NCI-H2029 (cell line): ENCODE results near the gene DDIT3.
"Not testable (repeated sequence)": the region's sequence is repeated elsewhere in the genome, so short reads cannot be mapped to it uniquely, and the experiment has no call there.

Experiments used
- DNase-seq: peaks from one replicate; lab custom pipeline; 2025; lab: John Stamatoyannopoulos, UW

The DDIT3 gene

DNA sequence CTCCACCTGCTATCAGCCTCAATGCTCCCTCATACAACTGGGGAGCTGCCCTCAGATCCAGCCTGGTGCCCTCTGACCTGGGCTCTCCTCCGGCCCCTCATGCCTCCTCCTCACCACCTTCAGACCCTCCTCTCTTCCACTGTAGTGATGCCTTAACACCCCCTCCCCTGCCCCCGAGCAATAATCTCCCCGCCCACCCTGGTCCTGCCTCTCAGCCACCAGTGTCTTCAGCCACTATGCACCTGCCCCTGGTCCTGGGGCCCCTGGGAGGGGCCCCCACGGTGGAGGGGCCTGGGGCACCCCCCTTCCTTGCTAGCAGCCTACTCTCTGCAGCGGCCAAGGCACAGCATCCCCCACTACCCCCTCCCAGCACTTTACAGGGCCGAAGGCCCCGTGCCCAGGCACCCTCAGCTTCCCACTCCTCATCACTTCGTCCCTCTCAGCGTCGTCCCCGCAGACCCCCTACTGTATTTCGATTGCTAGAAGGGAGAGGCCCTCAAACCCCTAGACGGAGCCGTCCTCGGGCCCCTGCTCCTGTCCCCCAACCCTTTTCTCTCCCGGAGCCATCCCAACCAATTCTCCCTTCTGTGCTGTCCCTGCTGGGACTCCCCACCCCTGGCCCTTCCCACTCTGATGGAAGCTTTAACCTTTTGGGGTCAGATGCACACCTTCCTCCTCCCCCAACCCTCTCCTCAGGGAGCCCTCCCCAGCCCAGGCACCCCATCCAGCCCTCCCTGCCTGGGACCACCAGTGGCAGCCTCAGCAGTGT lies 5.5 kb upstream of the DDIT3 start:
- DNase-seq, result no peak

DNA sequence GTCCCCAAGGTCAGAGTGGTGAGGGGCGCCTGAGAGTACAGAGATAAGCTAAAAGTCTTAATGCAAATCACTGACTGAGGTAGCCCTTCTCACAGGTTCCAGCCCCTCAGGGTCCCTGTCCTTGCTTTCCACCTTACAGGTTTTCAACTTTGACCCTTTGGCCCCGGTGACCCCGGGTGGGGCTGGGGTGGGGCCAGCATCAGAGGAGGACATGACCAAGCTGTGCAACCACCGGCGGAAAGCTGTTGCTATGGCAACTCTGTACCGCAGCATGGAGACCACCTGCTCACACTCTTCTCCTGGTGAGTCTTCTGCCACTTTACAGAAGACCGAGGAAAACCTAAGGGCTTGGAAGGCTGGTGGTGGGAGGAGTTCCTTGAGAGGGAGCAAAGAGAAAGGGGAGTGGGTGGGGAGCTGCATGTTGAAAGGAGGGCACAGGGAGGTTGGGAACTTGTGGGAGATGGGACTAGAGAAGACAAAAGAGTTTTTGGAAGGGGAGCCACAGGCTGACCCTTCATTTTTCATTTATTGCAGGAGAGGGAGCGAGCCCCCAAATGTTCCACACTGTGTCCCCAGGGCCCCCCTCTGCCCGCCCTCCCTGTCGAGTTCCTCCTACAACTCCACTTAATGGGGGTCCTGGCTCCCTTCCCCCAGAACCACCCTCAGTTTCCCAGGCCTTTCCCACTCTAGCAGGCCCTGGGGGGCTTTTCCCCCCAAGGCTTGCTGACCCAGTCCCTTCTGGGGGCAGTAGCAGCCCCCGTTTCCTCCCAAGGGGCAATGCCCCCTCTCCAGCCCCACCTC lies 4.7 kb upstream of the DDIT3 start:
- DNase-seq, result no peak

DNA sequence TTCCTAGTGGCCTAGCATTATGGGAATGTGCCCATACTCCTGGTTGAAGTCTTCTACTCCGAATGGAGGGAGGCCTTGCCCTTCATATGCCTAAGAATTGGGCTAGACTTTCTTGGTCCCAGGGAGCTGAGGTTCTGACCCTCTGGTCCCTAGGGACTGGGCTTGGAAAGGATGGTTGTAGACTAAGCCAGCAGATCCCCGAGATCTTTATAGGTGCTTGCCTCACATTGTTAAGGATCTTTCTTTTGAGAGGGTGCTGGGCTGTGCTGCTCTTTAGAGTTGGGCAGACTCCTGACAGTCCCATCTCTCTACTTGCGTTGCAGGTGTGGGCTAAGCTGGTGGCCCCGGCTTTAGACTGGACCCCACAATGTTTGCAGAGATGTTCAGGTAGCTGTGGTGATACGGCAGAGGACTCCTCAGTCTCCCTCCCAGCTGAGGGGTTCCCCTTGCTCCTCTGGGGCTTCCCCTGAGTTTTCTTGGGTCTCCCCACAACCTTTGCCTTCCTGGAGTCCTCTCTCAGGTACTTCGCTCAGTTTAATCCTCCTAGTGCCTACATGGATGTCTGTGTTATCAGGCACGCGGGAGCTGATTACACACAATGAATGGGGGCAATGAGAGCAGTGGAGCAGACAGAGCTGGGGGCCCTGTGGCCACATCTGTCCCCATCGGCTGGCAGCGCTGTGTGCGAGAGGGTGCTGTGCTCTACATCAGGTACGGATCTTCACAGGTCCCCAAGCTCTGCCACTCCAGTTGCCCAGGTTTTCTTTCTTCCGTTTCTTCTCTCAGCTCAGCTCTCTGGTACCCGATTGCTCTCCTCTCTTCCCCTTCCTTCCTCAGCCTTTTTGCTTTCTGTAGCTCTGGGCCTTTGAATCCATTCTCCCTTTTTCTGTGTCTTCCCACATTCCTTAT lies 3.6 kb upstream of the DDIT3 start:
- no peak for DNase-seq

- no peak for DNase-seq
Measured at GRCh38 chr12:57522887-57523705, 2.8 kb upstream of the DDIT3 start.

GRCh38 chr12:57522011-57522886 lies 1.9 kb upstream of the DDIT3 start, which contains the start of gene MBD6:
Gene MBD6 (plus strand): TSS chr12:57522824. CDS start chr12:57524304, 1,480 bp downstream.
- DNase-seq, result peak; percentile 84

- DNase-seq, result no peak
Measured at GRCh38 chr12:57521525-57522010, 1.3 kb upstream of the DDIT3 start.

DNA sequence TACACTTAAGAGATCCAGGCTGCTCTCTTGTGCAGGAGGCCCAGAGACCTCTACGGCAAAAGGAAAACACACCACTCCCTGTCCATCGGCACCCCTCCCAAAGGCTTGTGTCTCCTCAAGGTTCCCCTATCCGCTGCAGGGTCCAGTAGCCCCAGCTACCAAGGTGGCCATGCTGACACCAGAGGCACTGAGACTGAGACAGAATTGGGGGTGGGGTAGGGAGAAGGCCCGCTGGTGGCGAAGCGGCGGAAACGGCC lies 590 bp downstream of the DDIT3 start:
- DNase-seq, result peak; percentile 19

GRCh38 chr12:57518920-57519795 lies 1.2 kb downstream of the DDIT3 start:
- no peak for DNase-seq

GRCh38 chr12:57518176-57518919 lies 2.0 kb downstream of the DDIT3 start:
- DNase-seq, result no peak

- DNase-seq, result not testable (repeated sequence)
Measured at GRCh38 chr12:57517718-57518117, 2.6 kb downstream of the DDIT3 start.

DNA sequence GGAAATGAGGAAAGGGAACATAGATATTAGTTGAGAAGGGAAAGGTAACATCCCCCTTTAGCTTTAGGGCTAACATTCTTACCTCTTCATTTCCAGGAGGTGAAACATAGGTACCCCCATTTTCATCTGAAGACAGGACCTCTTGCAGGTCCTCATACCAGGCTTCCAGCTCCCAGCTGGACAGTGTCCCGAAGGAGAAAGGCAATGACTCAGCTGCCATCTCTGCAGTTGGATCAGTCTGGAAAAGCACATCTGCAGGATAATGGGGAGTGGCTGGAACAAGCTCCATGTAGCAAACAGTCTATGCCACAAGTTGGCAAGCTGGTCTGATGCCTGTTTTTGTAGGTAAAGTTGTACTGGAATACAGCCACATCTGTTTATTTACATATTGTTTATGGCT lies 3.1 kb downstream of the DDIT3 start:
- DNase-seq, result no peak

DNA sequence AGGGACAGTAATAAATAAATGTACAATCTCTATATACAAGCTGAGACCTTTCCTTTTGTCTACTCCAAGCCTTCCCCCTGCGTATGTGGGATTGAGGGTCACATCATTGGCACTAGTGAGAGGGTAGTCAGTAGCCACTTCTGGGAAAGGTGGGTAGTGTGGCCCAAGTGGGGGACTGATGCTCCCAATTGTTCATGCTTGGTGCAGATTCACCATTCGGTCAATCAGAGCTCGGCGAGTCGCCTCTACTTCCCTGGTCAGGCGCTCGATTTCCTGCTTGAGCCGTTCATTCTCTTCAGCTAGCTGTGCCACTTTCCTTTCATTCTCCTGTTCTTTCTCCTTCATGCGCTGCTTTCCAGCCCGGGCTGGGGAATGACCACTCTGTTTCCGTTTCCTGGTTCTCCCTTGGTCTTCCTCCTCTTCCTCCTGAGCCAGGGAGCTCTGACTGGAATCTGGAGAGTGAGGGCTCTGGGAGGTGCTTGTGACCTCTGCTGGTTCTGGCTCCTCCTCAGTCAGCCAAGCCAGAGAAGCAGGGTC lies 3.6 kb downstream of the DDIT3 start:
- no peak for DNase-seq

DNA sequence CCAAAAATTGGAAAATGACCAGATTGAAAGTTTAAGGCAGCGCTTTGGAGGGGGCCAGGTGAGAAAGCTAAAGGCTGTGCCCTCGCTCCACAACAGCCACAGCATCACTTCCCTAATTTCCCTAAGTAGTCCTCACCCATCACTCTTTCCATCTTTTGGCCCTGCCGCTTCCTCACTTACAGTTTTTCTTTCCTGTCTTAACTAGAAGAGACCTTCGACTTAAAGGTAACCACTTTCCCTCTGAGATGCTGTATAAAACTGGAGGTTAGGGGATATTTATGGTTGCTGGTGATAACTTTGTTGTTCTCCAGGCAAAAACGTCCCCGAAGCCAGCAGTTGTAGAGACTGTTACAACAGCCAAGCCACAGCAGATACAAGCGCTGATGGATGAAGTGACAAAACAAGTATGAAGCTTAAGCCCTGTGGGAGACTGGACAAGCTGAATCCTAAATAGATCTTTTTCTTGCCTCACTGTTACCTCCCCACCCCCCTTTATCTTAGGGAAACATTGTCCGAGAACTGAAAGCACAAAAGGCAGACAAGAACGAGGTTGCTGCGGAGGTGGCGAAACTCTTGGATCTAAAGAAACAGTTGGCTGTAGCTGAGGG lies 4.3 kb downstream of the DDIT3 start:
- DNase-seq, result no peak

- DNase-seq, result no peak
Measured at GRCh38 chr12:57515408-57515933, 4.8 kb downstream of the DDIT3 start.

GRCh38 chr12:57514720-57515407 lies 5.5 kb downstream of the DDIT3 start:
- DNase-seq, result no peak

DNA sequence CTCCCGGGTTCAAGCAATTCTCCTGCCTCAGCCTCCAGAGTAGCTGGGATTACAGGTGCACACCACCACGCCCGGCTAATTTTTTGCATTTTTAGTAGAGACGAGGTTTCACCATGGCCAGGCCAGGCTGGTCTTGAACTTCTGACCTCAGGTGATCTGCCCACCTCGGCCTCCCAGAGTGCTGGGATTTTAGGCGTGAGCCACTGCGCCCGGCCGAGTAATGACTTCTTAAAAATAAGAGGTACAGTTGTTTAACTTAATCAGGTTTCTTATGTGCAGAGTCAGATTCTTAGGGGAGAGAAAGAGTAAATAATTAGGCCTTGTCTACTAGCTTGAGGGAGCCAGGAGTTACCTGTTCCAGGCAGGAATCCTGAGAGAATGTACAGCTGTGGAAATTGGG lies 6.1 kb downstream of the DDIT3 start:
- DNase-seq, result not testable (repeated sequence)

GRCh38 chr12:57513677-57514076 lies 6.6 kb downstream of the DDIT3 start:
- not testable (repeated sequence) for DNase-seq
